Measurements from ENCODE around the gene C8B.

C8B gene

DNA sequence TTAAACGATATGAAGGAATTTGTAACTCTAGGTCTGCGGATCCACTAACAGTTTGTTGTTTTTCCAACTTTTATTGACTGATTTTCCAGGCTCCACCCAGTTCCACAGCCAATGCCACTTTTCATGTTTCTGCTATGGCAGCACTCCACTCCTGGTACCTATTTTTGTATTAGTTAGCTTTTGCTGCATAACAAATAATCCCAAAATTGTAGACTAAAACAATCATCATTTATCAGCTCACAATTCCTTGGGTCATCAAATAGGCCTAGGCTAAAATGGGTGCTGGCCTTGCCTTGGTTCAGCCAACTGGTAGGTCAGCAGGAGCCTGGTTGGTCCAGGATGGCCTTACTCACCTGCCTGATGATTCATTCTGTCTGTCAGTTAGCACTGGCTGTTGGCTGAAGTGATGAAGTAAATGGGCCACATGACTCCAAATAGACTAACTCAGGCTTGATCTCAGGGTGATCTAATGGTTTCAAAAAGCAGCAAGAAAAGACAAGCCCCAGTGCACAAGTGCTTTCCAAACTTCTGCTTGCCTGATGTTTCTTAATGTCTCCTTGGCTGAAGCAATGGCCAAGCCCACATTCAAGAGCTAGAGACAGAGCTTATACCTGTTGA, 3.2 kb upstream of the C8B start:
- DNase-seq: no peak

DNA sequence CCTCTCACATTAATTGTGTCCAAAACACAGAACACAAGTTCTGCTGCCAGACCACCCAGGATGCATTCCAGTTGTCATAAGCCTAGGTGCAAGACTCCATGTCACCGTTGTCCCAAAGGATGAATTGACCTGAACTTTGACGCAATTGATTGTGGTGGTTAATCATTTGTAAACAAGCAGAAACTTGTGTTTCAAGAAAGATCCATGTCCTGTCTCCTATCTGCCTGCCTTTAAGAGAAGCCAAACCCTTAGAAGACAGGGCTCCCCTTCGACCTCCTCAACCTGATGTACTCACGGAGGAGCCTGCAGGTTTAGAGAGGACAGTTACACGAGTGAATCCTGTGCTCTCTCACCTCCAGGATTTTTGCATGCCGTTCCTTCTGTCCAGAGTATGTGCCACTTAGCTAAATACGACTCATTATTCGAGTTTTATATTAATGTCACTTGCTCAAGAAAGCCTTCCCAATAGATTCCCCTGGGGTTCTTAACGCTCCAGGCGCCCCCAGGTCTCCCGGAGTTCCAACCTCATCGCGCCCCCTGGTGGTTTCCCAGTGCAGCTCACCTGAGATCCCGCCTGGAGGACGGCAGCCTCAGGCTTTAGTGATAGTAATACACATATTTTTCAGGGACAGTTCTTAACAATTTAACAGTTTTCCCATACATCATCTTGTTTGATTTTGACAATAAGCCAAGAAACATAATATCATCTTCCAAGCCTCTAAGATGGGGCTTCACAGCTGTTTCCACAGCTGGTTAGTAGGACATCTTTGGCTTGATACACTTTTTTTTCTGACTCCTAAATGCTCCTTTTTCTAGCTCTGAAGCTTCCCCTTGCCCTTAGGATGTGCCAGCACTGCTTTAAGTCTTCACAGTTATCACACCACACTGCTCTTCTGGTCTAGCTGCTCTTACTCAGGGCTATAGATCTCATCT, 2.4 kb upstream of the C8B start:
- DNase-seq: peak in 1 of 3 experiments; percentile 9

GRCh38 chr1:56967355-56967754, 1.5 kb upstream of the C8B start:
- no peak for DNase-seq

GRCh38 chr1:56966698-56966999, 834 bp upstream of the C8B start:
- DNase-seq: no peak

DNA sequence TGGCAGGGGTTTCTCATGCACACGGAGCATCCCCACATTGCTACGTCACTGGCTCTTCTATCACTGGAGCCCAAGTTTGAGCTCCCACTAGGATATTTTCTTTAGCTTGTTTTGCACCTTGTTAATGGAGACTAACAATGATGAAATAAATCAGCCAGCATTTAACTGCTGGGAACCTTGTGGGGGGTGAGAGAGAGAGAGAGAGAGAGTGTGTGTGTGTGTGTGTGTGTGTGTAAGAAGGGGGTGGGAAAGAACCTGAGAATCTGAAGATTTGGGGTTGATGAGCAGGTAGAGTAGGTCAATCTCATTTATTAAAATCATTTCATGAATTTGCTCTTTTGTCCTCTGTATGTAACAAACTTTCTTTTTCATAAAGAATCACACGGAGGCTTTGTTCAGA, 624 bp downstream of the C8B start:
- no peak for DNase-seq

DNA sequence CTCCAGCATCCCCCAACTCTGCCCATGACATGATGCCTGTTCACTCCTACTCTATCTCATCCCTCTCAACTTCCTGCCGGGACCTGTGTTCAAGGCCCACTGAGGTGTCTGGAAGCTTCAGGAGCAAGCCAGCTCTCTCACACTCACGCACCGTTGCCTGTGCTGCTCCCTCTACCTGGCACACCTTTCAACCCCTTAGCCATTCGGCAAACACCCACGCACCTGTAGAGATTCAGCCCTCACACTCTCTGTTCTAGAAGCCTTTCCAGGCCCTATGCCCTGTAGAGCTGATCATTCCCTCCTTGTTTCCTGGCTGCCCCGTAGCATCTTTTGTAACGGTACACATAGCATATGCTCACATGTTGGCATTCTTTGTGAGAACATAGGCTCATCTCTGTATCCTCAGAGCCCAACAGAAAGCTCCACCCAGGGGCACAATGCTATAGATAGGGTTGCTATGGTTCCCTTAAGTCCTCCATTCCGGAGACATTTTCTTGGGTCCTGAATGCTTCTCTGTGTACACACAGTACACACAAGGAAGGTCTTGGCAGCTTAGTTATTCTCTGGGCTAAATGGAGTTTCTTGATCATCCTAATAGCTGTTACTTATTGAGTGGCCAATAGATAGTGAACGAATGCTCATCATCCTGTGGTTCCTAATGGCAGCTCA, 1.3 kb downstream of the C8B start:
- no peak for DNase-seq

DNA sequence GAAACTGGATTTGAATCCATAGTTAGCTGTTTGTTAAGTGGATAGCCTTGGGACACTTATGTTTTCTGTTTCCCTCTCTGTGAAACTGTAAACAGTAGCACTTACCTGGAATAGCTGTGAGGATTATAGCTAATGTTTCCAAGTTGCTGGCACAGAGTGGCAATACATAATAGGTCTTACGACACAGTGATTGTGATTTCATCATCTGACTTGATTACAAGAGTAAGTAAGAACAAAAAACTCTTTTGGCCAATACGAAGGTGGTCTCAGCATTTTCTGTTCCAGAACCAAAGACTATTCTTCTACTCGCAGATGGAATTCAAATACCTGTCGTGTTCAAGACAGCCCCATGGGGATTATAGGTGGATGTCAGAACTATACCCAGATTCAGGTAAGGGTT, 2.1 kb downstream of the C8B start:
- no peak for DNase-seq

GRCh38 chr1:56961426-56961825, 4.4 kb downstream of the C8B start:
- no peak for DNase-seq

GRCh38 chr1:56958526-56958925, 7.3 kb downstream of the C8B start:
- no peak for DNase-seq

- no peak for DNase-seq
Observed at GRCh38 chr1:56957931-56958330, 7.9 kb downstream of the C8B start.

DNA sequence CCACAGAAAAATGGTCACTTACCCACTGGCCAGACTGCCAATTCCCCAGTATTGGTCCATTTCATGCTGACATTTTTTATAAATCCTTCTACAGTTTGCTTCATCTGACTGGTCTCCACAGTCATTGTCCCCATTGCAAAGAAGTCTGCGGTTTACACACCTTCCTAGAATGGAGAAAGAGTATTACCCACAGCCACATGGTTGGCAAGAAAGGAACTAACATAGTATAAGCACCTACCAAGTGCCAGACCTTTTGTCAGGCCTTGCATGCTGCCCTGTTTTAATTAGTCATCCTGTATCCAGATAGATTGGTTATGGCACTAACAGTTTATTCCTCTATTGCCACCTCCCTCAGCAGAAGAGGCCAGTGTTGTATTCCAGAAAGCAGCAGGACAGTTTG, 11.2 kb downstream of the C8B start:
- no peak for DNase-seq

GRCh38 chr1:56953386-56953785, 12.4 kb downstream of the C8B start:
- no peak for DNase-seq

- DNase-seq: peak in 1 of 3 experiments; percentile 32
Observed at GRCh38 chr1:56952501-56952900, 13.3 kb downstream of the C8B start.

DNA sequence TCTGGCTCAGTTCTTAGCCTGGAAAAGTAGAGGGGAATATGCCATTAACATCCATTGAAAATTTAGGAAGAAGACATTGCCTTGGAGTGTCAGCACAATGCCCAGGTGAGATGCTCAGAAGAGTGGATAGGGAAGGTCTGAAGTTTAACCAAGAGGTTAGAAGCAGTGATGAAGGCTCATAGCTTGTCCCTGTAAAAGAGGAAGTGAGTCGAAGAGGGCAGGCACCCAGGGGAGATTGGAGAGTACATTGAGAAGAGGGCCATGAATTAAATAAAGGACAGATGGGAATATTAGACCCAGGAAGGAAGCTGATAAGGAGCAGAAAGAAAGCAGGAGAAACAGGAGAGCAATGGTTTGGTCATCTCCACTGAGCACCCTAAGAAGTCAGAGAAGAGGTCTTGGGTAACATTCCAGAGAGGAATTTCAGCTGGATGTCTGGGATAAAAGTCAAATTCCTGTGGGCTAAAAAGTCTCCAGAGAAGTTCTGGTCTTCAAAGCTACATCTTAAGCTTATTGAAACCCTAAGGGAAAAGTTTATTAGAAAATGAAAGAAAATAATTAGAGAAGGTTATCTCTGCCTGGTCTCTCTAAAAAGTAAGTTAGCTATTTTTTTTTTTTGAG, 17.3 kb downstream of the C8B start:
- no peak for DNase-seq

GRCh38 chr1:56940039-56940438, 25.8 kb downstream of the C8B start:
- no peak for DNase-seq

- no peak for DNase-seq
Observed at GRCh38 chr1:56939209-56939608, 26.6 kb downstream of the C8B start.

- DNase-seq: no peak
Observed at GRCh38 chr1:56938646-56939045, 27.2 kb downstream of the C8B start.

- DNase-seq: no peak
Observed at GRCh38 chr1:56934430-56935060, 31.3 kb downstream of the C8B start.

GRCh38 chr1:56933606-56934005, 32.2 kb downstream of the C8B start:
- no peak for DNase-seq

DNA sequence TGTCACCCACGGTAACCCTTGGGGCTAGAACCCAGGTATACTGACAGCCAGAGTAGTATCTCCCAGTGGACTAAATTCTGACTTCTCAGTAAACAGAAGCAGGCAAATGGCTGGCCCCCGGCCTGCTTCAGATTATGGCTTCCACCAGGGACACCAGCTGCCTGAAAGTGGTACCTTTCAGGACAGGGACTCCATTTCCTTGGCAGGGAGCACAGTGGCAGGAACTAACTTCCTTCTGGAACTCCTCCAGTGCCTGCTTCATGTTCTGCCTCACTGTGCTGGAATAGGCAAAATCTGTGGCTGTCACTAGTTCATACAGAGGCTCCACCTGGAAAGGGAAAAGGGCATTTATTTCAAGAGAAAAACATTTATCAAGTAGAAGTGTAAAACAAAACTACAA, 32.7 kb downstream of the C8B start:
- DNase-seq: no peak

DNA sequence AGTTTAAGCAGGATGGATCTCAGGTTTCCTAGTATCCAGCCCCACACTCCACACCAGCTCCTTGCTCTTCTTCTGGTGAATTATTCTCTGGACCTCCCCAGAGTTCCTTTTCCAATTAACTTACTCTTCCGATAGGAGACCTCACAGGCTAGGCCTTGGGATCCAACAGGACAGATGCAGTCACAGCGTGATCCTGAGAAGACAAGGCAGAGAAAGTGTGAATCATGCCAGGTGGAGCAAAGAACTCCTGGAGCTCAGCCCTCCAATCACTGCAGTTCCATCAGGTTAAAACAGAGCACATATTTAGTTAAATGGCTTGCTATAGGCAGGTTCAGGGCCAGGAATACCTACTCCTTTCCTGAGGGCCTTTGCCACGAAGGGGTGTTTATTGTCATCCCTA, 34.1 kb downstream of the C8B start:
- DNase-seq: no peak

DNA sequence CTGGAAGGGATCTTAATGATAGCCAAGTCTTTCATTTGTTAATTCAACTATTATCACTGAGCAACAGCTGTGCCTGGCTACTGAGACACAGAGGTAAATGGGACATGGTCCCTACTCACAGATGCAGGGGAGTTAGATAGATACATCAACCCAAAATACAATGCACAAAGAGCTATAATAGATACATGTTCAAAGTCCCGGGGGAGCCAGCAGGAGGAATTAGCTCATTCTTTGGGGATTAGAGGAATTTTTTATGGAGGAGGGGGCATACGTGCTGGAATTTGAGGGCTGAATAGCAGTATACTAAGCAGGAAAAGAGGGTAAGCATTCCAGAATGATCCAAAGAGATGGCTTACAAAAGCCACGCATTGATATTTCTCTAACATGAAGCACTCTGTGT, 34.6 kb downstream of the C8B start:
- DNase-seq: no peak

GRCh38 chr1:56929492-56929891, 36.3 kb downstream of the C8B start:
- no peak for DNase-seq
